Renal cortical epithelial cell (primary cell): Measurements from ENCODE around the gene RASGRF2. TPM values are rescaled to one million over a fixed set of nuclear protein-coding genes. Genes with fewer than 3 reads are reported as not detected.

ENCODE experiments used
- DNase-seq: peaks from one replicate; pipeline ENCODE4 v3.0.0-alpha.2; 2011; ENCODE audit warnings: low read depth
- total RNA-seq: library from RNA; depleted of rRNA; stranded (reverse); fragments of >200 nt; gene quantifications from 2 replicates; pipeline ENCODE4 v1.2.3, GENCODE V29; 2014

RASGRF2 gene
- total RNA-seq, 1 donor from 2014 or later: 34.2 TPM

DNA sequence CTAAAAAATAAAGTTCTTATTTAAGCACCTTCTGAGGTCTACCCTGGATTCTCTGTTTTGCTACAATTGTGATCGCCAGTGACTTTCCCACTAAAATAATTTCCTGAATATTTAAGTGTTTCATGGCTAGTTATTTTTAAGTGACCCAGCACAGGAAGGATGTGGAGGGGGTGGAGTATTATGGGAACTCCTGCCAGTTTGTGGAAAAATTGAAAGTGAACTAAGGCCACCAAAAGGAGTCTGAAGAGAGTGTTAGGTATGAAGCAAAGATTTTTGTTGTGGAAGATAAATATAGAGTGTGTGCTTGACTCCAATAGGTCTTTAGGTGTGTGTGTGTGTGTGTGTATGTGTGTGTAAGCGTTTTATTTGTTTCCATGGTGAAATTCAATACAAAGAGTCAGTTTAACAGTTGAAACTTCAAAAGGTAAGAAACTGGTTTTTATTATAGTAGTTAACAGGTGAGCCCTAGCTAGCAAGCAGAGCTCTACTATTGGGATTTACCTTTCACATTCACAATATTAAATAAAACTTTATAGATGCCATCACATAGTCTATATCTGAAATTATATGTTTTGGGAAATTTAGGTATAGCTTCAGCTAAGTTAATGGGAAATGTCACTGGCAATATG, 25.6 kb downstream of the RASGRF2 start:
- no peak for DNase-seq

GRCh38 chr5:80986382-80986781, 26.2 kb downstream of the RASGRF2 start:
- DNase-seq: no peak

DNA sequence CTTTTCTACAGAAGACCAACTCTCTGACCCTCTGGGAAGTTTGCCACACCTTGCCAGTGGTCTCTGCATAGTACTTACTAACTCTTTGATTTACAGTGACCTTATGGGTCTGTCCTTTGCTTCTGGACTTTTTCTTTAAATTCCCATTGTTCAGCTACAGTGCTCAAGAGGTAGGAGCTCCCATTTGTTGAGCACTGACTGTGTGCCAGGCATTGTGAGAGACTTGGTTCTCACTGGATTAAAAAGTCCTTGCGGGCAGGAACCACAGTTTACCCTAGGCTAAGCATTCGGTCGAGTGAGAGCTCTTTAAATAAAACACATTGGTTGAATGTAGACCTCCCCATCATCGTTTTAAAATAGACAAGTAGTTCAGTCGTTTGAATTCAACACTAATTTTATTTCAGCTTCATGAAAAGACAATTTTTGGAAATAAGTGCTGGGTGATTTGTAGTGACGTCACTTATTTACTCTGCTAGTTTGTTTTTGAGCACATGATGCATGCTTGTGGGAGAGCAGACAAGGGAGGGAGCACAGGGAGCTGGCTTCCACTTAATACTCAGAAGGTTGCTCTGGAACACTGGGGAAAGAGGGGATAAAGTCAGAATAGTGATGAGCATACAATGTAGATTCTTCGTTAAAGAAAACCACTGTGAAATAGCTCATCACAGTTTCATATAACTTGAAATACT, 27.1 kb downstream of the RASGRF2 start:
- DNase-seq: no peak

GRCh38 chr5:80988419-80988935, 28.3 kb downstream of the RASGRF2 start:
- no peak for DNase-seq

DNA sequence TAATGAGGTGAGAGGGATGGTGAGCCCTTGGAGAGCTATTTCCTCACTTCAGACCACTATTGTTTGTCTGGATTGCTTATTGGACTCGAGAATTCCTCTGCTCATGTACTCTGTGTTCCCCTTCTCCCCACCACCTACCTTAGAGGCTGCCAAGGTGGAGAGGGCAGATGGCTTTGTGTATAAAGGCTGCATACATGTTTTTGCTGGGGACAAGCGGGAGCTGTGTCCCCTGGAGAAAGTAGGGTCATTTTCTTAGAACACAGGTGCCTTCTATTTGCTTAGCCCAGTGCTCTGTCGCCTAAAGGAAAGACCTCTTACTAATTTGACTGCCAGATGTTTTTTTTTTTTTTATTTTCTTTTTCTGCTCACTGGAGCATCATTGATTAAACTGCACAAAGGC, 29.7 kb downstream of the RASGRF2 start:
- DNase-seq: no peak

DNA sequence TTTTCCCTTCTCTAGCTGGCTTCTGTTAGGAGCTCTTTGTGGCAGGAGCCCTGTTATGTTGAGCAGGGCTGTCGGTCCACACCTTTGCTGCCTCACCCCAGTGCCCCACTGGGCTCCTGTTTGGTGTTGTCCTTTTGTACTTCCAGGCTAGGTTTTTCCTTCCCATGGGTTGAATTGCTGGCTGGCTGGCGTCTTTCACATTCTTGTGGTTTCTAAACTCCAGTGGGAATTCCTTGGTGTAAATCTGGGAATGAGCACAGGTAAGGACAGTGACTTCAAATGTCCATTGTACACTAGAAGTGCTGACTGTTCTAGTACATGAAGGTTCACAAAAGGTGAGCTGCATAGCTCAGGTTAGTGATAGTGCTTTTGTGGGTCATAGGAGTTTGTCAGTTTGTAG, 30.4 kb downstream of the RASGRF2 start:
- DNase-seq: peak; percentile 47

- DNase-seq: peak; percentile 74
Measured at GRCh38 chr5:80990971-80991370, 30.8 kb downstream of the RASGRF2 start.

- DNase-seq: no peak
Measured at GRCh38 chr5:80995908-80996307, 35.7 kb downstream of the RASGRF2 start.

- DNase-seq: no peak
Measured at GRCh38 chr5:80998590-80998979, 38.4 kb downstream of the RASGRF2 start.

GRCh38 chr5:81003811-81004386, 43.7 kb downstream of the RASGRF2 start:
- DNase-seq: no peak

- DNase-seq: no peak
Measured at GRCh38 chr5:81005708-81006107, 45.5 kb downstream of the RASGRF2 start.

- no peak for DNase-seq
Measured at GRCh38 chr5:81006231-81006630, 46.1 kb downstream of the RASGRF2 start.

- no peak for DNase-seq
Measured at GRCh38 chr5:81006947-81007636, 46.9 kb downstream of the RASGRF2 start.

GRCh38 chr5:81007637-81008027, 47.5 kb downstream of the RASGRF2 start:
- DNase-seq: no peak

DNA sequence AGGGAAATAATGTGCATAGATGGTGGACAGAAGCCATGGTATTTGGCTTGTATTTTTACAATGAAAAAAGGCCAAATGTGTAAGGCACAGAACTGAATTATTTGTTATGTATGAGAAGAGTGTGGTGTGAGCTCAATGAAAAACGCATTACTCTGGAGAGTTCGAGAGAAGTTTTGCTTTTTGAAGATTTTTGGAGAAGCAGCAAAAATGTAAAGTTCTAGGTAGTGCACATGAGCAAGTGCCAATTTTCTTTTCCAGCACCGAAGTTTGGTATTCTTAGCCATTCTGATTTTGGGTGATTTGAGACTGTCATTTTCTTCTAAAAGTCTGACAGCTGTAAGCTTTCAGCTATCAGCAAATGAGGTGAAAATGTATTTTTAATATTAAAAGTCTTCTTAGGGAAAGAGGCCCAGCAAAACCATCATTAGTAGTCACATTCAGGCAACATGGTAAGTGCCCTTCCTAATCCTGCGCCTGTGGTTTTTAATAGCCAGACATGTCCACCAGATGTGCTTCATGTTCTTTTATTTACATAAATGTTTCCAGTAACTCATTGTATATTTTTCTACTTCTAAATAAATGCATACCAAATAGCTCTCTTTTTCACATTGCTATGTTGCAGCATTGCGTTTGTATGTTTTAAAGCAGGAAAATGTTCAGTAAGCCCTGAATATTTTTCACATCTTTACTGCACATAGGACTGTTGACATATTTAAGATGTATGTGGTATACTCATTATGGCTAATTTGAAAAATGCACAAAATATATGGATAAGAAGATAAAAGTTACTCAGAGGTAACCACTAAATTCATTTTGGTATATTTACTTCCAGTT, 50.4 kb downstream of the RASGRF2 start:
- no peak for DNase-seq

DNA sequence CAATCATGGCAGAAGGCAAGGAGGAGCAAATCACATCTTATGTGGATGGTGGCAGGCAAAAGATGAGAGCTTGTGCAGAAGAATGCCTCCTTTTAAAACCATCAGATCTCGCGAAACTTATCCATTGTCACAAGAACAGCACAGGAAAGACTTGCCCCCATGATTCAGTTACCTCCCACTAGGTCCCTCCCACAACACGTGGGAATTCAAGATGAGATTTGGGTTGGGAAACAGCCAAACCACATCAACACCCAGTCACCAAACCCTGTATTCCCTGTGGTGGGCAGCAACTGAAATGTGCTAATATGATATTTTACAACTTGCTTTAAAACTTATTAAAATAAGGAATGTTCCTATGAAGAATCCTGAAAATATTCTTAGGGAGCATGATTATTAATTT, 54.2 kb downstream of the RASGRF2 start:
- no peak for DNase-seq

DNA sequence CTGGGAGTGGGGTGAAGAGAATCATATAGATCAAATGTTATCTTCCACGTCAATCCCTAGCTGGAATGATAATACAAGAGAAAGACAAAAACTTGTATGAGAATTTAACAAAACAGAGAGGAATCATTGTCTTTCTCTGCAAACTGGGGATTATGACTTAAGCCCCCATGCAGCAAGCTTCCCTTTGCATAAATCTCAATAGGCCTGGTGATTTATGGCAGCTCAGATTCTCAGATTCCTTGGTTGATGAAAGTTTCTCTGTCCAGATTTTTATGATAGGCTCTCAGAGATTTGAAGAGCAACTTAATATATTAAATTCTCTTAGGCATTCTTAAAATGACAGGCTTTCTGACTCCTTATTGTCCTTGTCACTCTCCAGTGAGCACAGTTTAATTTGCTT, 56.0 kb downstream of the RASGRF2 start:
- no peak for DNase-seq

GRCh38 chr5:81017320-81017719, 57.2 kb downstream of the RASGRF2 start:
- DNase-seq: no peak

GRCh38 chr5:81018608-81019007, 58.4 kb downstream of the RASGRF2 start:
- DNase-seq: peak; percentile 74

- no peak for DNase-seq
Measured at GRCh38 chr5:81019748-81020147, 59.6 kb downstream of the RASGRF2 start.

- DNase-seq: peak; percentile 59
Measured at GRCh38 chr5:81020478-81021167, 60.5 kb downstream of the RASGRF2 start.
